DMS114 treated with DMSO at 0.1 percent for 48 hours (cell line): ENCODE data around the gene GOLGA8G.
"Not testable (repeated sequence)": the region's sequence is repeated elsewhere in the genome, so short reads cannot be mapped to it uniquely, and the experiment has no call there.

ENCODE experiments used
- DNase-seq: peaks from one replicate; lab custom pipeline; 2025; ENCODE audit not compliant: unreplicated experiment; lab: John Stamatoyannopoulos, UW

The GOLGA8G gene, protein sequence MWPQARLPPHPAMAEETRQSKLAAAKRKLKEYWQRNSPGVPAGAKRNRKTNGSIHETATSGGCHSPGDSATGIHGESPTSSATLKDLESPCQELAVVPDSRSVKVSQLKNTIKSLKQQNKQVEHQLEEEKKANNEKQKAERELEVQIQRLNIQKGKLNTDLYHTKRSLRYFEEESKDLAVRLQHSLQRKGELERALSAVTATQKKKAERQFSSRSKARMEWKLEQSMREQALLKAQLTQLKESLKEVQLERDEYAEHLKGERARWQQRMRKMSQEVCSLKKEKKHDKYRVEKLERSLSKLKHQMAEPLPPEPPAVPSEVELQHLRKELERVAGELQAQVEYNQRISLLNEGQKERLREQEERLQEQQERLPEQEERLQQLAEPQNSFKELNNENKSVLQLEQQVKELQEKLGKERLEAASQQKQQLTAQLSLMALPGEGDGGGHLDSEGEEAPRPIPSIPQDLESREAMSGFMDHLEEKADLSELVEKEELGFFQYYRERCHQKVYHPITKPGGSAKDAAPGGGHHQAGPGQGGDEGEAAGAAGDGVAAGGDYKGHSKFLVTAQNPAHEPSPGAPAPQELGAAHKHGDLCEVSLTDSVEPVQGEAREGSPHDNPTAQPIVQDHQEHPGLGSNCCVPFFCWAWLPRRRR

GRCh38 chr15:28532954-28533353 lies at the start of gene GOLGA8G:
GOLGA8G (minus strand) TSS chr15:28532971; CDS start chr15:28532909, 62 bp downstream.
- not testable (repeated sequence) for DNase-seq

DNA sequence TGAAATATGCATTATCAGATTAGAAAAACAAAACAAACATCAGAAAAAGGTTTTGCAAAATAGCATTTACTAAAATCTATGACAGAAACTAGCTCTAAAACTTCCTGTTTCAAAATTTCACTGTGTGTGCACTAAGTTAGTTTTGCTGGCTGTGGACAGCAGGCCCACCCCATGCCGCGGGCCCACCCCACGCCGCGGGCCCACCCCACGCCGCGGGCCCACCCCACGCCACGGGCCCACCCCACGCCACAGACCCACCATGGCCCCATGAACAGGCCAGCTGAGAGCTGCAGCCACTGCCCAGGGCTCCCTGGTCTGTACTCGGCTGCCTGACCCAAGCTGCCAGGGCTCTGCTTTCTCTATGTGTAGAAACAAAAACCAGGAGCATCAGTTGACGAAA lies 40.6 kb upstream of the GOLGA8G start:
- not testable (repeated sequence) for DNase-seq

DNA sequence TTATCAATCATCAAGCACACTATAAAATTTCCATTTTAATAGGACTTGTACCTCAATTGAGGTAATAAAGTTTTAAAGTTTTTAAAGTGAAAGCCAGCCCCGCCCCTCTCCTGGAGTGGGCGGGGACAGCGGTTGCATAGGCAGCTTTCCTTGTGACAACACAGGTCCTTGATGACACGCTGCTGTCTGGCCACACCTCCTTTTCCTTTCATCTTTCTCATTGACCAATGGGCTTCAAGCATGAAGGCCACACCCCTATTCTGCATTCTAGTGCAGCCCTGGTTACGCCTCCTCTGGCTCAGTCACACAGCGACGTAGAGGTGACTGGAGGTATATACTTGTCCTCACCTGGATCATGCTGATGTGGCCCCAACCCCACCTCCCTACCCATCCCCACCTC lies 20.5 kb upstream of the GOLGA8G start, which contains the start of gene GOLGA6L25:
Gene GOLGA6L25 (plus strand): TSS at position 301 of the 400 bp plus-strand sequence. CDS start 61 bp downstream, at position 362.
- not testable (repeated sequence) for DNase-seq

GRCh38 chr15:28515208-28515607 lies 17.6 kb downstream of the GOLGA8G start:
- DNase-seq: not testable (repeated sequence)

DNA sequence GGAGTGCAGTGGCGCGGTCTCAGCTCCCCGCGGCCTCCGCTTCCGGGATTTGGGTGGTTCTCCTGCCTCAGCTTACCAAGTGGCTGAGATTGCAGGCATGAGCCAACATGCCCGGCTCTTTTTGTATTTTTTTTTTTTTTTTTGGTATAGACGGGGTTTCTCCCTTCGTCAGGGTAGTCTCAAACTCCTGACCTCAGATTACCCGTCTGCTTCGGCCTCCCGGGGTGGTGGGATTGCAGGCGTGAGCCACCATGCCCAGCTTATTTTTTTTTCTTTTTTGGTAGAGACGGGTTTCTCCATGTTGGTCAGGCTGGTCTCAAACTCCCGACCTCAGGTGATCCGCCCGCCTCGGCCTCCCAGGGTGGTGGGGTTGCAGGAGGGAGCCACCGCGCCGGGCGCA lies 18.6 kb downstream of the GOLGA8G start:
- DNase-seq: not testable (repeated sequence)

- not testable (repeated sequence) for DNase-seq
These were observed 24.4 kb downstream of the GOLGA8G start for GRCh38 chr15:28508217-28508889.

GRCh38 chr15:28481340-28481739 lies 51.4 kb downstream of the GOLGA8G start:
- DNase-seq: not testable (repeated sequence)
